Neural crest cell (in vitro differentiated cells): Measurements from ENCODE around the gene COL23A1. TPM values are rescaled to one million over a fixed set of nuclear protein-coding genes. Genes with fewer than 3 reads are reported as not detected.

Experiments
- DNase-seq: peaks from one replicate; pipeline ENCODE4 v3.0.0; 2021; ENCODE audit warnings: low read depth, mixed read lengths, low spot score
- H3K27ac Mint-ChIP-seq: one replicate; pipeline ENCODE4 v1.8.0; 2021; ENCODE audit warnings: mild to moderate bottlenecking, mixed read lengths; ENCODE audit not compliant: unreplicated experiment
- H3K27me3 Mint-ChIP-seq: 2 replicates; pipeline ENCODE4 v1.8.0; 2021; ENCODE audit warnings: low read depth, mild to moderate bottlenecking, mixed read lengths
- H3K36me3 Mint-ChIP-seq: 2 replicates; pipeline ENCODE4 v1.8.0; 2021; ENCODE audit warnings: low read depth, mild to moderate bottlenecking, mixed read lengths
- H3K4me1 Mint-ChIP-seq: 2 replicates; pipeline ENCODE4 v1.8.0; 2021; ENCODE audit warnings: mixed read lengths
- H3K4me3 Mint-ChIP-seq: one replicate; pipeline ENCODE4 v1.8.0; 2021; ENCODE audit warnings: mild to moderate bottlenecking, mixed read lengths
- H3K9me3 Mint-ChIP-seq: 2 replicates; pipeline ENCODE4 v1.8.0; 2021; ENCODE audit warnings: mixed read lengths
- CTCF ChIP-seq: fragments of 200-600 bp; sonication (generic); conservative IDR thresholded peaks from 2 replicates; pipeline ENCODE4 v1.5.0; 2021; ENCODE audit warnings: antibody characterized with exemption, mild to moderate bottlenecking
- total RNA-seq: library from RNA; stranded (reverse); gene quantifications from 2 replicates; pipeline ENCODE4 v1.2.1, GENCODE V29; 2021

The COL23A1 gene
- total RNA-seq, 1 donor from 2014 or later: 33.7 TPM

GRCh38 chr5:178194026-178194425 is 396.2 kb downstream of the COL23A1 start:
- H3K36me3 Mint-ChIP-seq: no peaks in the 10 kb centered on the region
- no peak for TF ChIP-seq CTCF
- H3K4me3 Mint-ChIP-seq: no peak overlapping the region
- H3K27ac Mint-ChIP-seq: no peak overlapping the region
- no peak for DNase-seq
- no peaks in the 10 kb centered on the region for H3K4me1 Mint-ChIP-seq
- peaks cover 7% of the 10 kb centered on the region for H3K27me3 Mint-ChIP-seq
- H3K9me3 Mint-ChIP-seq: peaks cover 2% of the 10 kb centered on the region

GRCh38 chr5:178193251-178193809 is 396.9 kb downstream of the COL23A1 start:
- no peaks in the 10 kb centered on the region for H3K36me3 Mint-ChIP-seq
- DNase-seq: no peak
- no peaks in the 10 kb centered on the region for H3K4me1 Mint-ChIP-seq
- peaks cover 7% of the 10 kb centered on the region for H3K27me3 Mint-ChIP-seq
- no peak overlapping the region for H3K4me3 Mint-ChIP-seq
- H3K27ac Mint-ChIP-seq: no peak overlapping the region
- TF ChIP-seq CTCF: no peak
- H3K9me3 Mint-ChIP-seq: peaks cover 2% of the 10 kb centered on the region

GRCh38 chr5:178192787-178193186 is 397.4 kb downstream of the COL23A1 start:
- no peaks in the 10 kb centered on the region for H3K4me1 Mint-ChIP-seq
- no peak for DNase-seq
- TF ChIP-seq CTCF: no peak
- peaks cover 7% of the 10 kb centered on the region for H3K27me3 Mint-ChIP-seq
- no peak overlapping the region for H3K4me3 Mint-ChIP-seq
- peaks cover 2% of the 10 kb centered on the region for H3K9me3 Mint-ChIP-seq
- no peaks in the 10 kb centered on the region for H3K36me3 Mint-ChIP-seq
- no peak overlapping the region for H3K27ac Mint-ChIP-seq

GRCh38 chr5:178192244-178192643 is 397.9 kb downstream of the COL23A1 start:
- no peaks in the 10 kb centered on the region for H3K36me3 Mint-ChIP-seq
- TF ChIP-seq CTCF: no peak
- no peak for DNase-seq

GRCh38 chr5:178191661-178192060 is 398.5 kb downstream of the COL23A1 start:
- H3K4me1 Mint-ChIP-seq: no peaks in the 10 kb centered on the region
- TF ChIP-seq CTCF: no peak
- H3K9me3 Mint-ChIP-seq: peaks cover 2% of the 10 kb centered on the region
- peaks cover 7% of the 10 kb centered on the region for H3K27me3 Mint-ChIP-seq
- DNase-seq: no peak
- no peaks in the 10 kb centered on the region for H3K36me3 Mint-ChIP-seq
- H3K27ac Mint-ChIP-seq: no peak overlapping the region
- H3K4me3 Mint-ChIP-seq: no peak overlapping the region

More at GRCh38 chr5:178192244-178192643, 397.9 kb downstream of the COL23A1 start:
- Mint-ChIP-seq H3K27ac (no peak overlapping the region), H3K4me3 (no peak overlapping the region), H3K27me3 (peaks cover 7% of the 10 kb centered on the region), H3K4me1 (no peaks in the 10 kb centered on the region), H3K9me3 (peaks cover 2% of the 10 kb centered on the region)
